GM19025 (cell line): Measurements from ENCODE around the gene RARS1.

Source experiments
- ATAC-seq: cut with Tn5 transposase; IDR thresholded peaks from one replicate; pipeline ENCODE4 v1.9.1; 2021; ENCODE audit warnings: mild to moderate bottlenecking, low read depth, moderate library complexity; ENCODE audit not compliant: unreplicated experiment

The RARS1 gene

GRCh38 chr5:168552146-168552545 is 65.9 kb downstream of the RARS1 start:
- no peak for ATAC-seq

GRCh38 chr5:168553377-168554130 is 67.3 kb downstream of the RARS1 start:
- ATAC-seq = no peak

GRCh38 chr5:168557389-168557788 is 71.1 kb downstream of the RARS1 start:
- no peak for ATAC-seq

GRCh38 chr5:168562279-168562678 is 76.0 kb downstream of the RARS1 start:
- ATAC-seq = no peak

GRCh38 chr5:168563959-168564358 is 77.7 kb downstream of the RARS1 start:
- ATAC-seq = no peak

- ATAC-seq = no peak
Observed at GRCh38 chr5:168568738-168569137, 82.5 kb downstream of the RARS1 start.
